HG03108 (cell line): ENCODE results near the gene NXN.
"Not testable (repeated sequence)": the region's sequence is repeated elsewhere in the genome, so short reads cannot be mapped to it uniquely, and the experiment has no call there.

Experiments used
- ATAC-seq: cut with Tn5 transposase; IDR thresholded peaks from one replicate; pipeline ENCODE4 v1.9.1; 2021; ENCODE audit warnings: moderate library complexity; ENCODE audit not compliant: unreplicated experiment

The NXN gene

GRCh38 chr17:924306-924705 is 55.3 kb downstream of the NXN start:
- not testable (repeated sequence) for ATAC-seq

DNA sequence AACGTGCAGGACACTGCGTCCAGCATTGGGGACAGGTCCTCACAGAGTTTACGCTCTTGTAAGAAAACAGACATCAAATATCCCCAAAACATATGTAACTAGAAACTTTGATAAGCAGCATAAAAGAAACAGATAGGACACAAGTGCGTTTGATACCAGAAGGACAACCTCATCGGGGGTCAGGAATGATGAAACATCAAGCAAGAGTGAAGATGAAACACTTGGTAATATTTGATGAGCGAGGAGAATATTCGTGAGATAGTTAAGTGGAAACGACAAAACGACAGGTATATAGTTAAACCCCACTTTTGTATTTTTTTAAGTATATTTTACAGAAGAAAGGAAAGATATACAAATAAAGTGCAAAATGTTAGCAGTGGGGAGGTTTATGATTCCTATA is 55.9 kb downstream of the NXN start:
- no peak for ATAC-seq

GRCh38 chr17:921161-921560 is 58.4 kb downstream of the NXN start:
- ATAC-seq = no peak

DNA sequence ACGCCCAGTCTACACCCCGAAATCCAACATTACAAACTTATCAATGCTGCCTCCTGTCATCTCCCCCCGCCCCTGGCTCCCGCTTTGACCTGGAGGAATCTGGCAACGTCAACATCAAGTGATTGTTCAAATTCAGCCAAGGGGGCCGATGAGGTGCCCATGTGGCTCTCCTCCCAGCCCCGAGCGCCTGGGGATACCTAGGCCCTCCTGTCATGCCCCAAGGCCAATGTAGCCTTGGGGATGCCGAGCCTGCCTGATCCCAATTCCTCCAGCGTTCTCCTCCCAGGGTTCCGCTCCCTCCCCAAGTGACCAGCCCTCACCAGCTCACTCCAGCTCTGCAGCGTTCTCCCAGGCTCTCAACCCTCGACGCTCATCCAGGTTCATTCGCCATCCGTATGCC is 59.4 kb downstream of the NXN start:
- ATAC-seq = no peak

DNA sequence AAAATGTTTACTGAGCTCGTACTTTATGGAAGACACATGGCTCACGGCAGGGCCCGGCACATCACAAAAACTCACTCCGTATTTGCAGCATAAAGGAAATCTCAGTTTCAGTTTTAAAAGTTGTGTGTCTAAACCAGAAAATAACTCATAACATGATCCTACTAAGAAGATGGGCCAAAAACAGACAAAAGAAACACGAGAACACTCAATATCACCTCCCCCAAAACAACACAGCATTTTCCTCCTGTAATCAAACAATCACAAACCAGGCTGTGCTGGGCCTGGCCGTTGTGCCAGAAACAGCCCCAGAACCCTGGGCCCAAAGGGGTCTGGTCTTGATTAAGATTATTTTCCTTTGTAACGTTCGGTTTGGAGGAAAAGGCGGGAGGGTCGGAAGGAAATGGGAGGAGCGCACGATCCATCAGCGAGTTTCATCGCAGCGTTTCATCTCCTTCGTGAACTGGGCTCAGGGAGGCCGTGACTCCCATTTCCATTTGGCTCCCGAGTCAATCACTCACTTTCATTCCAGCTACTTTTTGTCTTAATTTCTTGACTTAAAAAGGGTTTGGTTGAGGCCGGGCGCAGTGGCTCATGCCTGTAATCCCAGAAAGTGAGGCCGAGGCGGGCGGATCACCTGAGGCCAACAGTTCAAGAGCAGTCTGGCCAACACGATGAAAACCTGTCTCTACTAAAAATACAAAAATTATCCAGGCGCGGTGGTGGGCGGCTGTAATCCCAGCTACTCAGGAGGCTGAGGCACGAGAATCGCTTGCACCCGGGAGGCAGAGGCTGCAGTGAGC is 61.4 kb downstream of the NXN start:
- no peak for ATAC-seq

- ATAC-seq = no peak
Observed at GRCh38 chr17:917391-917811, 62.2 kb downstream of the NXN start.

- ATAC-seq = no peak
Observed at GRCh38 chr17:916315-916714, 63.3 kb downstream of the NXN start.

DNA sequence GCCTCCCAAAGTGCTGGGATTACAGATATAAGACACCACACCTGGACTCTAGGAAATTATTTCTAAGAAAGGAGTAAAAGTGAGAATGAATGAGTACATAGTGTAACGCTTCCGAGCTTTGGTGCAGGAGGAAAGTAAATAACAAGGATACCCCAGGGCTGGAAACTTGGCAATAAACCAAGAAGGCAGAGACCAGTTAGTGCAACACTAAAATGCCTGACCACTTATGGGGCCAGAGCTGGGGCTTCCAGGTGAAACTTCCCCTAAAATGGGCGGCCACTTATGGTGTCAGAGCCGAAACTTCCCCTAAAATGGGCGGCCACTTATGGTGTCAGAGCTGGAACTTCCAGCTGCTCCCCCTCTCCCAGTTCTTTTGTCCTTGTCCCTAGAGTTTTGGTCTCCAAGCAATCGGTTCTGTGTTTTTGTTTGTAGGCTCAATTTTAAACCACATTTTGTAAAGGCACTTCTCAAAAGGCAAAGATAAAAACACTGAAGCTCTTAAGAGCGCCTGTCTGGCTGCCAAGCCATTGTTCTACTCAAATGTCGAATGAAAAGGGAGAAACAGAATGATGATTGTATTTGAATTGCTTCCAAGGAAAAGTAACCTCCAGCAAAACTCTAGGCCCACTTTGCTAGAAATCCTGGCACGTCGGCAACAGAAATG is 63.9 kb downstream of the NXN start:
- no peak for ATAC-seq

GRCh38 chr17:914561-914960 is 65.0 kb downstream of the NXN start:
- ATAC-seq = no peak

- no peak for ATAC-seq
Observed at GRCh38 chr17:913207-913606, 66.4 kb downstream of the NXN start.

GRCh38 chr17:909642-910323 is 69.8 kb downstream of the NXN start:
- ATAC-seq = no peak

GRCh38 chr17:907725-908124 is 71.9 kb downstream of the NXN start:
- ATAC-seq = no peak

GRCh38 chr17:905708-906107 is 73.9 kb downstream of the NXN start:
- ATAC-seq = not testable (repeated sequence)

GRCh38 chr17:903691-904481 is 75.7 kb downstream of the NXN start:
- ATAC-seq = no peak

DNA sequence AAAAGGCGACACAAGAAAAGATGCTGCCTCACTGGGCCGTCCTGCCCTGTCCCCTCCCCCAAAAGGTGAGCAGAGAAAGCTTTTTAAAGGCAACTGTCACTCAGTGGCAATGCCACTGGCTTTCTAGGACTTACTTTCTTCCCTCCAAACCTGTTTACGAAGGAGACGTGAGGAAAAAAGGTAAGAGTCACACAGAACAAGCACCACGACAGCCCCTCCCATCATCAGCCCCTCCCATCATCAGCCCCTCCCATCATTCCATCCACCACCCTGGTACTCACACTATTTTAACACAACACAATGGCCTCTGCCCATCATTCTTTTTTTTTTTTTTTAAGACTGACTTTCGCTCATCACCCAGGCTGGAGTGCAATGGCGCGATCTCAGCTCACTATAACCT is 77.1 kb downstream of the NXN start:
- ATAC-seq = no peak

DNA sequence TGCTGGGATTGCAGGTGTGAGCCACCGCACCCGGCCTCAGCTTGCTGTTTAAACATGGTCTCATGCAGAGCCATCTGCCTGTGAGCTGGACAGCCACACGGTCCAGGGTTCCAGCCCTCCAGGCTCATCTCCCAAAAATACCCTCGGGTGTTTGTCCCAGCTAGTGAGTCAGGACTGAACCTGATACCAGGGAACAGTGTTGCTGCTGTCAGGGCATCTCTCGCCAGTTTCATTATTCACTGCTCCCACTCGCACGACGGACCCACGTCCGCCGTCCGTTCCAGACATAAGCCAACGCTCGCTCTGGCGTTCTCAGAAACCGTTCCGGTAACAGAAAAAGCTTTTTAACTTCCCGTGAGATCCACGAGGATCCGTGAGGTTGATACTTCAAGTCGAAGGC is 77.6 kb downstream of the NXN start:
- ATAC-seq = no peak

DNA sequence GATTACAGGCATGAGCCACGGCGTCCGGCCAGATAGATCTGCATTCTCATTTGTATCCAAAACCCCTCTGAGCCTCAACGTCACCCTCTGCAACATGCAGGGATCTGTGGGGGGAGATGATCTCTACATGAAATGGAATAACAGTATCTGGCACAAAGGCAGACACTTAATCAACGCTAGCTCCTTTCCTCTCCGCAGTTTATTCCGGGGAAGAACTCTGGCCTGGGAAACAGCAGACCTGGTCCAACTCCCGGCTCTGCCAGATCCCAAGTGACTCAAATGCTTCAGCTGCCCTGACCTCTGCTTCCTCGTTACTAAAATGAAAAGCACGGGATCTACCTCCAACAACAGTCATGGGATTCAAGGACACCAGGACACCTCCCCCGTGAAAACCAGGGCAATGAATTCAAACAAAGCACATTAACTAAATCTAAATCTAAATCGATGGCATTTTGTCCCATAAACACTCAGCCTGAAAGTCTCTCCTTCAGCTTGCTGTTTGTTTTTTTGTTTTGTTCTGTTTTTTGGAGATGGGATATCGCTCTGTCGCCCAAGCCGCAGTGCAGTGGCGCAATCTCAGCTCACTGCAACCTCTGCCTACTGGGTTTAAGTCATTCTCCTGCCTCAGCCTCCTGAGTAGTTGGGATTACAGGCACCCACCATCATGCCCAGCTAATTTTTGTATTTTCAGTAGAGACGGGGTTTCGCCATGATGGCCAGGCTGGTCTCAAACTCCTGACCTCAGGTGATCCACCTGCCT is 78.2 kb downstream of the NXN start:
- no peak for ATAC-seq

DNA sequence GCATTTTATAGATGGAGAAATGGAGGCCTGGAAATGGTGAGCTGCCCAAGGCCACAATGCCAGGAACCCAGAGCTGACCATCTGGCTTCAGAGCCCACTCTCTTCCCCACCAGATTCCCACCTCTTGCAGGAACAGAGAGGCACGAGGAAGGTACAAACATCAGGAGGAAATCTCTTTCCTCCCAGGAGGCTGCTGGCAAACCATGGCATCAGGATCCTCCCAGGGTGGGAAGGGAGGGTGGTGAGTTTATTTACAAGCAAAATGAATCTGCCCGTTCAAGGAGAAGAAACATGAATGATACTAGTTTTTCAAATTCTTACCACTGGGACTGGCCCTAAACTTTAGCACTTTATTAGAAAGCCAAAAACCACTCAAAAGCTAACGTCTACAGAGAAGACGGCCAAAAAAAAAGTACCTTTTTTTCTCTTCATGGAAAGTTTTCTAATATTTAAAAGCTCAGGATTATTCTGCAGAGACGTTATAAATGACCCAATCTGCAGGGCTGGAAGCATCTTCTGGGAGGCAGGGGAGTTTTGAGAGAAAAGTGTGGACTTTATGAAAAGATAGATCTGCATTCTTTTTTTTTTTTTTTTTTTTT is 79.1 kb downstream of the NXN start:
- ATAC-seq = no peak

- ATAC-seq = no peak
Observed at GRCh38 chr17:897970-898619, 81.5 kb downstream of the NXN start.
